Measurements from ENCODE around the gene PEX14.

GRCh38 chr1:10651389-10651766 lies 176.6 kb downstream of the PEX14 start:
- TF ChIP-seq CTCF (IDR thresholded peaks at IDR 0.05) (no peak), POLR2A (IDR thresholded peaks at IDR 0.05) (no peak)
